C1 segment of cervical spinal cord (tissue), 14 donors: Measurements from ENCODE around the gene HOXB8.

Experiments
- DNase-seq, 14 donors: peaks; one replicate each; lab custom pipeline; 2025; lab: John Stamatoyannopoulos, UW

HOXB8 gene

DNA sequence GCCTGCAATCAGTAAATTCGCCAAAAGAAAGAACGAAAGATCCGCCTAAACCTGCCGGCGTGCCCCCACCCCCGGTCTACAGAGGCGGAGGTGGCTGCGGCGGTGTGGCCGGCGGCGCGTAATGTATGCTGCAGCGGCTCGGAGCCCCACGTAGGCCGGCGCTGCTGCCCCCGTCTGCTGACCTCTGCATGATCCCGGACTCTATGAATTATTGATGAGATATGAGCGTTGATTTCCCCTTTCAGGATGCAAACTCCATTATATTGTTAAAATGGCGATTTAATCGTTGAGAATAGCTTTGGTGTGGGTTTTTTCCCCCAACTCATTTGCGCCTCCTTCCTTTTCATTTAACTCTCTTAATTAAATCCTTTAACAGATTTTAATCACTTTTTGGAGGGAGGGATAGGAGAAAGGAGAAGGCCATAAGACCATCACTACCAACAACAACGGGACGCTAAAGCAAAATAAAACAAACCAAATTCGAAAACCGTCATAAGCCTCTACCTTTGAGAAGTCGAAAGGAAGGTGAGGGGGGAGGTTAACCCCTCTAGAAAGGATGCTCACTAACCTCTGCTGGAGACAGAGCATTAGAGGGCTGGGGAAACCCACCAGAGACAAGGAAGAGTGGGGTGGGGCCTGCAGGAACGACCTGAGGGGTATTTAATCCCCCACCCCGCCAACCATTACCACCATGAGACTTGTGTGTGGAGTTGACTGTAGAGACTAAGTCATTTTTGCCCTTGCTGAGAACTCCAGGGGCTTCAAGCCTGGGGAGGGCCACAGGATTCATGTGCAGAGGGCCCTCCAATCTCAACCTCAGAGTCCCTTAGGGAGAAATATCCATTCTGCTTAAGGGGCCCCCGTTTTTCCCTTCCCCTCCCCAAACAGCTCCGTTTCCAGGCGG, 28.5 kb downstream of the HOXB8 start:
- no peak for DNase-seq

DNA sequence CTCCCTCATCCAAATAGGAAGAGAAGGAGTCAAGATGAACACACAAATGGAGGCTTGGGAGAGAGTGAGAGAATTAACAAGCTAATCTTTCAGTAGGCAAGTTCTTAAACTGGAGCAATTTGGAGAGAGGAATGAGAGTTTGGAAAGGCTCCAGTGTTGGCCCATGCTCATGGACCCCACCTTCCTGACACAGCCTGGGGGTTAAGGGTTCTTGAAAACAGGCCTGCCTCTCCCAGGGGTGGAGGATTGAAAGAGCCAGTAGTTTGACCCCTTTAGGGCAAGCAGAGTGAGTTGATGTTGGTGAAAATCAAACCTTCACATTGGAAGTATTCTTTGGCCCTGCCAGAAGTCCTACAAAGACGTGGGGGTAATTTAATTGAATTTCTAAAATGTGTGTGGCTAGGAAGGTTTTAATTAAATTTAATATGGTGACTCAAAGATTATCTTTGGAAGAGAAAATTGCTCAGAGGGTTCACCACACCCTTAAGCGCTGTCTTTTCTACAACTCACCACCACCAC, 30.8 kb downstream of the HOXB8 start:
- no peak for DNase-seq

GRCh38 chr17:48583708-48584222, 31.3 kb downstream of the HOXB8 start:
- DNase-seq = no peak

- DNase-seq = no peak
These were observed 32.4 kb downstream of the HOXB8 start for GRCh38 chr17:48582750-48583069.

- no peak for DNase-seq
These were observed 35.1 kb downstream of the HOXB8 start for GRCh38 chr17:48579760-48580554.

DNA sequence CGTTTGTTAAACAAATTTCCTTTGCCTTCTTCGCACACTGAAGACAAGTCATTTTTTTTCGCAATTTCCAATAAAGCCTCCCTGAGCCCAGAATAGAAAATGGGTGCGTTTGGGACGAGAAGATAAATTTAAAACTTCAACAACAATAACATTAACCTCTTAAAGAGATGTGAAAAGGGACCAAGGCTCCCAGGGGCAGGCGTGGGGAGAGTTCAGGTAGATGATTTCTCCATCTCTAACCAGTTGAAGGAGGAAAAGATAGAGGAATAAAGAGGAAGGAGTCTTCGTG, 35.7 kb downstream of the HOXB8 start:
- DNase-seq = no peak

- no peak for DNase-seq
These were observed 36.2 kb downstream of the HOXB8 start for GRCh38 chr17:48578616-48579470.

DNA sequence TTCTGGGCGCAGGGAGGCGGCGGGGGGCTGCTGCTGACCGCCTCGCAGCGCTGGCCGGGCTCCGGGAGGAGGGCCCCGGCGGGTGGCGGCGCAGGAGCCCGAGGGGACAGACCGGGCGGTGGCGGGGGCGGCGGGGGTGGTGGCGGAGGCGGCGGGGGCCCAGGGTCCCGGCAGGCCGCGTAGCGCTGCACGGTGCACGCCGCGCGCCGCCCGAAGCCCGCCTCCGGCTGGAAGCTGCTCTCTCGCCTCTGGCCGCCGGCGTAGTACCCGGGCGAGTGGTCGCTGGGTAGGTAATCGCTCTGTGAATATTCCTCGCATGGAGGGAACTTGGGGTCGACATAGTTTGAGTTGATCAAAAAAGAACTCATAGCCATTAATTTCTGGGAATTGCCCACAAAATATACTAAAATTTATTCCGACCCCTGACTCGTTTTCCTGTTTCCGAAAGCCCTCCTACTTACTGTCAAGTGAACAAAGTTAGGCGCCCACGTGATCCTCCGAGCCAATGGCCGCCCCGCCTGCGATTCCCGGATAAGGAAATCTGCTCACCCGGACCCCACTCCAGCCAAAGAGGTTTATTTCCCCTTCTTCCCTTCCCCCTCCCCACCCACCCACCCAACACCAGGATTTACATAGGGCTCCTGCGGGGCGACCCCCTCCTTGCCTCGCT, 37.0 kb downstream of the HOXB8 start, which contains the start of gene HOXB4:
HOXB4 (minus strand) TSS at position 405 of the 670 bp plus-strand sequence; CDS start at position 374, 31 bp downstream.
- peak in 10 of 14 donors; percentile 40 to 78 (median 63) for DNase-seq

DNA sequence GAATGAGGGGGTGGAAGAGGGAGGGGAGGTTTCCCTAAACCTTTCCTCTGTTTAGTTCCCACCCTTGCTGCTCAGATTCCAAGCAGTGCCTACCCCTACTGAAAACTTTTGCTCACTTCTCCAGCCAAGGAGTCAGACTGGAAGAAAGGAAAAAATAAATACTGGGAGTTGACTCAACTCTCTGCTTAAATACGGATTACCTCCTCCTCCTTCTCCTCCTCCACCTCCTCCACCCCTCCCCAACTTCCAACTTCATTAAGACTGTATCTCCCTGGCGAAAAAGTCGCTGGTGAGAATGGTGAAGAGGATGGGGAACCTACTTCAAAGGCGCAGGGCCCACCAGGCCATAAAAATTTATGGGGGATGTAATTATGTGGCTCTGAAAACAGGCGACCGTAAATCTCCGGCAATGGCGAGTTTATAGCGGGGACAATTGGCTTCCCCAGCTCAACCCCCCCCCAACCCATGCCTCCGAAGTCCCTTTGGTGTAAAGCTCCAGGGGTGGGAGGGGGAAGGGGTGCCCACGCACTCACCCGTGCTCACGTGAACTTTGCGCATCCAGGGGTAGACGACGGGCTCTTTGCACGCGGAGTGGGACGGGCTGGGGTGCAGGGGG, 37.7 kb downstream of the HOXB8 start:
- no peak for DNase-seq

GRCh38 chr17:48576479-48577309, 38.4 kb downstream of the HOXB8 start:
- DNase-seq = no peak

- DNase-seq = peak in 2 of 14 donors; percentile 39 to 66
These were observed 39.2 kb downstream of the HOXB8 start for GRCh38 chr17:48575673-48576478.

GRCh38 chr17:48575066-48575582, 40.0 kb downstream of the HOXB8 start:
- no peak for DNase-seq

DNA sequence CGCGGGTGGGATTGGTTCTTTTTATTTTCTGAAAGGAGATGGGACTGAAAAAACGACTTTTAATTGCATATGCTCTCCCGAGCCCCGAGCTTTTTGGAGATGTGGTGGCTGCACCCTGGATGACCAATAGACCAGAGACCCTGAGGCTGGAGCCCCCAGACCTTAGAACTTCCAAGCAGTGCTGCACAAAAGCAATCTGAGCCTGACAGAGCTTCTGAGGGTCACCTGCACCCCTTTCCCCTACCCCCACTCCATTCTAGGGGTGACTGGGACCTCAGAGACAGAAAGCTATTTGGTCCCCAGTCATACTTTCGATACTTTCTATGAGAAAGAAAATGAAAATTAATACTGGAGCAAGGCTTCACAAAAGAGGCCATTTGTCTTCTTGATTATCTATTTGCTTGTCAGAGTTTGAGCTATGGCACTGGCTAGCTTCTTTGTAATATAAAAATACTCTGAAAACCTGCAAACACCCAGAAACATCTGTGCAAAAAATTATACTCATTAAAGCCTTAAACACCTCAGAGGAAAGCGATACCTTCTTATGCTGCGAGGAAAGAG, 40.5 kb downstream of the HOXB8 start:
- DNase-seq = no peak

DNA sequence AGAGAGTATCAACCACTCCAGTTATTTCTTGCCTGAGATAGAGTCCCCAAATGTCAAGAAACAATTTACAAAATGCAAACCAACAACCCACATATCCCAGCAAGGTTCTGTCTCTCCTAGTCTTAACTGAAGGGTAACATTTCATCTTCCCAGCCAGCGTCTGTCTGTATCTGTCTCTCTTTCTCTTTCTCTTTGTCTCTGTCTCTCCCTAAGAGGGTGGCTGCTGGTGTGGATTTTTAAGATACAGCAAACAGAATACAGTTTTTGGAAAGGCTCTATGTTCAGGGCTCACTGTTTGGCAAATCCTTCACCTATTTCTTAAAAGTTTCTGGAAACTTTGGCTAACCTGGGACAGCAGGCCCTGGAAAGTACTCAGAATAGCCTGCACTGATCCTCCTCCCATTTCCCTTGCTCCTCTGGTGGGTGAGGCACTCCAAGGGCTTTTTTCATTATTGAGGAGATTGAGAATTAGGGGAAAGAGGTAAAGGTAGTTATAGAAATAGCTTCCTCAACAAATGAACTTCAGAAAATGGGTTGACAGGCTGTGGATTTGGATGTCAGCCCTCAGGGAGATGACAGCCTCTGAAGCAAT, 43.2 kb downstream of the HOXB8 start:
- DNase-seq = no peak

DNA sequence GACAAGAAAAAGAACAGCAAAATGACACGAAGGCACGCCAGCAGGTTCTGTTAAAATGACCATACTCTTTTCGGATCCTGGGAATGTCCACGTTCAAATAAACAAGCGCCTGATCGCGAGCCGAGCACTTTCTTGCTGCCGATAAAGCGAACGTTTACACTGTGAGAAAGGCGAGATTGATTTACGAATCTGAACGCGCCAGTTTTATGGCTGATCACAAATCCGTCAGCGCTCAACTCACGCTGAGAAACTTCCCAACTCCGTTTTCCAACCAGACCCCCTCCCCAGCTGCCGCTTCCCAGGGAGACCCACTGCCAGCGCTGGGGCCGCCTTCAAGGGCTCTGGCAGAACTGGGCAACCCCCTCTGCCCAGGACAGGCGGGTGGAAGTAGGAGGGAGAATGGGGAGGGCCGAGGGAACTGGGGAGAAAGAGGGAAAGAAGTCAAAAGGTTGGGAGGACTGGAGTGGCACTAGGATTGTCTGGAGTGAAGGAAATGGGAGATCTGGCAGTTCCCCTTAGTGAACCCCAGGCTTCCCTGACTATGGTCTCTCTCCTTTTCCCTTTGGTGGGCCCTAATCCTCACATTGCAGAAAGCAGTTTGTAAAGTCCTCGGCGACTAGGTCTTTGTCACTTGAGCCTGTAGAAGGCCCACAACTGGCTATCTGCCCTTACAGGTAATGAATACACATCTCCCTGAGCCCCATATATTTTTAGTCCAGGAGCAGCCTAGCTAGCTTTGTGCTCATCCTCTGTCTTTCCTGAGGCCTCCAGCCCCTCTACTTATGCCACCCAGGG, 43.9 kb downstream of the HOXB8 start:
- peak in 1 of 14 donors; percentile 32 for DNase-seq

GRCh38 chr17:48570325-48571023, 44.6 kb downstream of the HOXB8 start:
- DNase-seq = no peak
